GM18909 (cell line): ENCODE data around the gene GID8.

Source experiments
- ATAC-seq: cut with Tn5 transposase; IDR thresholded peaks from one replicate; pipeline ENCODE4 v1.9.1; 2021; ENCODE audit warnings: mild to moderate bottlenecking; ENCODE audit not compliant: unreplicated experiment, poor library complexity

Gene GID8

DNA sequence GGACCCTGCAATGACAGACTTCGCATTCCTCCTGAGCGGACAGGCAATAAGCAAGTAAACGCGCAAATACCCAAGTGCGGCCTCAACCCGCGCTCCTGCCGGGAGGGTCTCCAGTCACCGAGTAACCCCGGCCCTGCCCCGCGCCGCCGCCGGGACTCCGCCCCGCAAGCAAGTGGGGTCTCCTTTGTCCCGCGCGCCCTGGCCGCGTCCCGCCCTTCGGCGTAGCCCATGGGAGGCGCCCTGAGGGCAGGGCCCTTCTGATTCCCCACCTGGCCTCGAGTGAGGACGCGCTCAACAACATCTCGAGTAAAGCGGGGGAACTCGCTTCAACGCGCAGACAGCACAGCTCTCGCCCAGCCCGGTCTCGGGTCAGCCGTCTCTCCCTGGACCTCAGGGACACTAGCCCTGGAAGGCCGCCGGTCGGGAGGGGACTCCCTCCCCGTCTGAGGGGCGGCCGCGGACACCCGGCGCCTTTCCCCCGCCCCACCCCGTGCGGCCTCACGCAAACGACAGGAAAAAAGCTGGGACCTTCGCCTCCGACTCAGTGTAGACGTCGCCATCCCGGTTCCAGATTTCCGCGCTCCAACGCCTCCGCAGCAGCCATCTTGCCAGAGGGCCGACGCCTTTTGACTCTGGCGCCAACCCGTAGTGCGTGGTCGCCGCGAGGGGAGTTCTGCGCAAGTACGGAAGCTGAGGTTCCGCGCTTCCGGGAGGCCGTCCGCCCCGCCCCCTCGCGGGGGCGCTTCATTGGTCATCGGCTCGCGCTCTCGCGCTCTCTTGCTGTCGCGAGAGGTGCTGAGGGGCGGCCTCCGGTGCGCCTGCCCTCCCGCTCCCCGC is 461 bp upstream of the GID8 start:
- peak; percentile 83 for ATAC-seq

GRCh38 chr20:62940875-62941274 is 2.9 kb downstream of the GID8 start:
- ATAC-seq = no peak

- ATAC-seq = no peak
Observed at GRCh38 chr20:62941792-62942191, 3.8 kb downstream of the GID8 start.

GRCh38 chr20:62942456-62942855 is 4.5 kb downstream of the GID8 start:
- ATAC-seq = no peak

- ATAC-seq = no peak
Observed at GRCh38 chr20:62943396-62943795, 5.4 kb downstream of the GID8 start.

DNA sequence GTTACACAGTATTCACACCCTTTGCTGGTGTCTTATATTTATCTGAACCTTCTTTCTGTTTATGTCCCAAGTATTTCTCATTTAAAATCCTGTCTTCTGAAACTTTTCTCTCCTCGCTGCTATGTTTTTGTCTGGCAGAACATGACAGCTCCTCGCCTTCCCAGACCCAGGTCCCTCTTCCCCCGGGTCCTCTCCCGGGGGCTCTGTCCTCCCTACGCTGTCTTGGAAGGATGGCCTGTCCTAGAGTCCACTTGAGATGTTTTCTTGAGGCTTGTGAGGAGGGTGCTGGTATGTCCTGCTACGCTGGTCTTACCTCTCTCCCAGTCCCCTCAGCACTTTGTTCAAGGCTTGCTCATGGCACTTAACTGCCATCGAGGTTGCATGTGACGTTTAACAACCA is 6.2 kb downstream of the GID8 start:
- ATAC-seq = no peak

DNA sequence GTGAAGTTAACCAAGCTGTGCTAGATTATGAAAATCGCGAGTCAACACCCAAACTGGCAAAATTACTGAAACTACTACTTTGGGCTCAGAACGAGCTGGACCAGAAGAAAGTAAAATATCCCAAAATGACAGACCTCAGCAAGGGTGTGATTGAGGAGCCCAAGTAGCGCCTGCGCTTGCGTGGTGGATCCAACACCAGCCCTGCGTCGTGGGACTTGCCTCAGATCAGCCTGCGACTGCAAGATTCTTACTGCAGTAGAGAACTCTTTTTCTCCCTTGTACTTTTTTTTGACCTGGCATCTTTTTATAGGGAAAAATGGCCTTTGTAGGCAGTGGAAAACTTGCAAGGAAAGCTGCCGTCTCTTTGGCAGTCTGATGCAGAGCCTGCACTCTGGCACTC is 6.8 kb downstream of the GID8 start:
- ATAC-seq = no peak

DNA sequence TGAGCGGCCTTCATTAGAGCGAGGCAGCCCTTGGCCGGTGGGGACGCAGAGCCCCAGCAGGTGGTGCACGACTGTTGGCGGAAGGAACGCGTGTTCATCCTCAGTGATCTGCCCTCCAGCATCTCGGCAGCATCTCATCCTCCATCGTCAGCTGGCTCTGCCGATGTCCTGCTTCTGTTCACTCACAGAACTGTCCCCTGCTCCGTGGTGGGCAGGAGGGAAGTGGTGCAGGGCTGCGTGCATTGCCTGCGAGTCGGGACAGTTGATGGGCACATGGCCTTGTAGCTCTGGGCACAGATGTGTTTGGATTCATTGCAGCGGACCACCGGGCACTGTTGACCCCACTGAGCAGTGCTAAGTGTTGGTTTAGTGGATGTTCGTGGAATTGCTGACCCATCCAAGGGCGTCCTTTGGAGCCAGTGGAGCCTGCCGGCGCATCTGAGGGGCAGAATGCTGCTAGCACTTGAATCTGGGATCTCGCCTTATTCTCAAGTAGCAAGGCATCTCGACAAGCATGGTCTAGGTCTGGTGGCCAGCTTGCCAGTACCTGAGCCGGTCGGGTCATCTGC is 7.9 kb downstream of the GID8 start:
- no peak for ATAC-seq

DNA sequence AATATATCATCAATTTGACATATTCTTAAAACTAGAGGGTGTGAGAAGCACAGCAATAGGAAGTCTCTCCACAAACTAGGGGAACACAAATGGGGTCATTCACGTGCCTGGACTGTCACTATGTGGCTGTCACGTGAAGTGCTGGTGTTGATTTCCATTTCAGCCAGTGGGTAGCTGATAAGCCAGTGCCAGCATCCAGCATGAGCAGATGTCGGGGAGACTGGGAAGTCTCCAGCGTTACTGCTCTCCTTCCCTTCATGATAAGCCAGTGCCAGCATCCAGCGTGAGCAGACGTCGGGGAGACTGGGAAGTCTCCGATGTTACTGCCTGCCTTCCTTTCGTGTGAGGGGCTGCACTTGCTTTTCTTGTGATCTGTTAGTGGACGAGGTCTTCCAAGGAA is 9.0 kb downstream of the GID8 start:
- ATAC-seq = no peak

DNA sequence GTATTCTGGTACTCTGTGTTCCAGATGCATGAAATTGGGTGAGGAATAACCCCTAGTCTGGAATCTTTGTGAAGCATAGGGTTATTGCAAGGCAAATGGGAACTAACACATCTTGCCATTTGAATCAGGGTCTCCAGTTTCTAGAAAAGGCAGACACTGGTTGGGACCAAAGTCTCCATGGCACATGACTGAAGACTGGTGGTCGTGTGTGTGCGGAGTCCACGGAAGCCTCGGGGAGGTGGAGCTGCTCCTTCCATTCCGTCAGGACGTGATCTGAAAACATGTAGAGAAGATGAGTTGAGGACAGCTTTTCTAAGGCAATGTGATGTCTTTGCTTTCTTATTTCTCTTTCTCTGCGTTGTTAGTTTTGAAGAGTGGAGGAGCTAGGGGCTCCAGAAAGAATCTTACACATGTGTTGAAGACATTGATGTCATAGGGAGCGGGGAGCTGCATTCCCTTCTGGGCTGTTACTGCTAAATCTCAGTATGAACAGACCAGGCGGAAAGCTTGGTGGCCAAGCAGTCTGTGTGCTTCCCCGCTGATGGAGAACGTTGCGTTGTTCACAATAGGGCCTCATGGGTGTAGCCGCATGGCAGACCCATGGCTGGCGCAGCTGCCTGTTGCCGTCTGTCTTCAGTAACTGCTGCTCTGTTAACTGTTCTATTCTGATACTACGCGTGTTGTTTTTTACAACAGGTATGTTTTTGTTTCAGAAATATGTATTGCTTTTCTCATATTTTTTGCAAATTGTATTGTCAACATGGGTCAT is 9.8 kb downstream of the GID8 start:
- ATAC-seq = no peak

- ATAC-seq = no peak
Observed at GRCh38 chr20:62949153-62949821, 11.3 kb downstream of the GID8 start.

GRCh38 chr20:62949962-62950361 is 12.0 kb downstream of the GID8 start:
- no peak for ATAC-seq

DNA sequence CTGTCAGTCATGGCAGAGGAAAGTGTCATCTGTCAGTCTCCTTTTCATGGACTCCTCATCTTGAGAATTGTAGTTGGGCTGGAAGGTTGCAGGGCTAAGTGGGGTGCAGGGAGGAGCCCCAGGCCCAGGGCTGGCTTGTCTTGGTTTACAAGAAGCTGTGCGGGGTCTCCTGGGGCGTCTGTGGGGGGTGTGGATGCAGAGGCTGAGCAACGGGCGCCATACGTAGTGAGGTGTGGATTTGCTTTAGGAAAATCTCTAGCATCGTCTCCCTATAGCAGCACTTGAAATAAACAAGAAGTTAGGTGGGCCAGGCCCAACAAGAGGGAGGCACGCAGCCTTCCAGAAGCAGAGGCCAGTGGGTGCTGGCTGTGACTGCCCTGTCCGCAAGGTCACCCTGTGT is 12.8 kb downstream of the GID8 start:
- no peak for ATAC-seq

- ATAC-seq = no peak
Observed at GRCh38 chr20:62951143-62951895, 13.4 kb downstream of the GID8 start.

DNA sequence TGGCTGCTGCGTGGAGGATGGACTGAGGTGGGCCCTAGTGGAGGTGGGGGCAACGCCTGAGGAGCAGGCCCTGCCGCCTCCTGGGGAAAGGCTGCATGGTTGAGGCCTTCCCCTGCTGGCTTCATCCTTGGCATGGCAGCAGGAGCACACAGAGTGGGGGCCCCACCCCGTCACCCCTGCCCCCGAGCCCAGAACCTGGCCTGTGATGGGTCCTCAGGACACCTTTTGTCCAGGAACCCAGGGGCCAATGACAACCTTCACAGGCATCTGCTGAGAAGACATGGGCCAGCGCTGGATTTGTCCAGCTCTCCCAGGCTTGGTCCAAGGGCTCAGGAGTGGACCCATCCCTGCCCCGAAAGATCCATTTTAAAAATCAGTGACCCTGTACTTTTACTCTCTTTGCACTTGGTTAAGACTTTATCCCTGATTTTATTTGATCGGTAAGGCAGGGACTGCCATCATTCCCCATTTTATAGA is 14.0 kb downstream of the GID8 start:
- ATAC-seq = no peak

GRCh38 chr20:62952373-62952967 is 14.5 kb downstream of the GID8 start, which contains the start of gene SLC17A9:
SLC17A9 (plus strand) TSS chr20:62952709; CDS start chr20:62952831, 122 bp downstream.
- ATAC-seq = peak; percentile 58

DNA sequence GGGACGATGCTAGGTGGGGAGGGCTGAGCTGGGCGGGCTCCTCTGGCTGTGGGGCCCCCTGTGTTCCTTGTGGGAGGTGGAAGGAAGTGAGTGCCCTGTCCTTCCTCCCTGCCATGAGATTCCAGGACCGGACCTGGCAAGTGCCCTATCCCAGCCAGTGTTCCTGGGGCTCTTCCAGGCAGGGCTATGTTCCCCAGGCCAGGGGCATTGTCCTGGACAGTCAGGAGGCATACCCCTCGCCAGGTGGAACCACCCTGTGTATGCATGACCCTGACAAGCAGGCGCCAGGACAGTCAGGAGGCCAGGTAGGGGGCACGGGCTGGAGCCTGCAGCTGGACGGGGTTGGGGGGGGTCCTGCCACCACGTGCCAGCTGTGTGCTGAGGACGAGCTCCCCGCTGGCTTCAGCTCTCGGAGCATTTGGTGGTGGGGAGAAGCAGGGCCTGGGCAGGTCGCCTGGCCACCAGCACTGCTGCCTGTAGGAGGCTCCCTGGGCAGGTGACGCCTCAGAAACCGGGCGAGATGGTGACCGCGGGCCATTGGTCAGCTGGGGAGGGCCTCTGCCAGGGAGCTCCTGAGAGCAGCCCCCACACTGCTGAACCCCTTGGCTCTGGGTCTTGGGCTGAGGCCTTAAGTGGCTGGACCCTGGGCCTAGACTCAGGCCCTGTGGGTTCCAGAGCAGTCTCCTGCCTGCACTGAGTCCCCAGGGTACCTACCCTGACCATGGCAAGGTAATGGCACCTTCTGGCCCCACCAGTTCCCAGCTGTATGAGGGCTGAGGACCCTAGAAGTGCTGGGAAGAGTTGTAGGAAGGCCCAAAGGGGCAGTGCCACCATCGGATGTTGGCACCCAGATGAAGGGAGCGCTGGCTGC is 15.3 kb downstream of the GID8 start:
- peak; percentile 1 for ATAC-seq

- peak; percentile 72 for ATAC-seq
Observed at GRCh38 chr20:62953839-62954703, 16.1 kb downstream of the GID8 start.
